Gastroesophageal sphincter (tissue), 4 donors: ENCODE data around the gene DNAJC12. TPM values are rescaled to one million over a fixed set of nuclear protein-coding genes. Genes with fewer than 3 reads are reported as not detected.
"Not testable (repeated sequence)": the region's sequence is repeated elsewhere in the genome, so short reads cannot be mapped to it uniquely, and the experiment has no call there.

Experiments used
- ATAC-seq: fragments of 150-250 bp; one replicate; pipeline ENCODE4 v1.9.1; 2016; ENCODE audit warnings: mild to moderate bottlenecking, moderate library complexity
- H3K27ac ChIP-seq, 4 donors: fragments of 200-600 bp; sonication (generic) in 3 of 4; 1 replicate in 3 of 4; 2 replicates in 1 of 4; pipeline ENCODE4 v1.5.1; 2016 to 2019
- H3K27me3 ChIP-seq: fragments of 200-600 bp; sonication (generic); one replicate; pipeline ENCODE4 v1.5.1; 2019
- H3K36me3 ChIP-seq, 2 donors: fragments of 200-600 bp; sonication (generic); one replicate each; pipeline ENCODE4 v1.5.1; 2019; ENCODE audit warnings: control low read depth in 1 of 2
- H3K4me1 ChIP-seq, 3 donors: fragments of 200-600 bp; sonication (generic); 1 replicate in 2 of 3; 2 replicates in 1 of 3; pipeline ENCODE4 v1.5.1; 2016 to 2019; ENCODE audit warnings: control low read depth in 2 of 3
- H3K4me3 ChIP-seq, 2 donors: fragments of 200-600 bp; sonication (generic); one replicate each; pipeline ENCODE4 v1.5.1; 2019; ENCODE audit warnings: mild to moderate bottlenecking in 1 of 2, moderate library complexity in 1 of 2
- H3K9me3 ChIP-seq, 3 donors: fragments of 200-600 bp; sonication (generic); one replicate each; pipeline ENCODE4 v1.5.1; 2017 to 2019; ENCODE audit warnings: control low read depth in 2 of 3
- EP300 ChIP-seq: sonication (generic); formaldehyde crosslinking; IDR thresholded peaks from one replicate; pipeline ENCODE4 v1.6.1; 2017; ENCODE audit warnings: antibody characterized with exemption, mild to moderate bottlenecking
- POLR2A ChIP-seq, 2 donors: fragments of 450-650 bp; IDR thresholded peaks; one replicate each; pipeline ENCODE4 v1.6.1; 2017; ENCODE audit warnings: antibody characterized with exemption in 2 of 2, mild to moderate bottlenecking in 2 of 2, moderate library complexity in 1 of 2
- POLR2AphosphoS5 ChIP-seq: sonication (generic); formaldehyde crosslinking; IDR thresholded peaks from one replicate; pipeline ENCODE4 v1.6.1; 2017; ENCODE audit warnings: antibody characterized with exemption
- WGBS, 2 donors: methylation state at CpG; one replicate each; pipeline ENCODE4 v1.1.5; 2018; ENCODE audit warnings: low coverage in 1 of 2; 5-methylcytosine and 5-hydroxymethylcytosine counted together
- total RNA-seq, 4 donors: library from RNA; depleted of rRNA; stranded (reverse); fragments of >200 nt; gene quantifications; one replicate each; pipeline ENCODE4 v1.1.0, GENCODE V29; 2016
- TF ChIP-seq, protein P1 (sequence below), 4 experiments: fragments of 200-600 bp in 2 of 4; fragments of 450-650 bp in 2 of 4; sonication (generic) in 1 of 4; IDR thresholded peaks; one replicate each; pipeline ENCODE4 v1.5.1; 2017 to 2019; ENCODE audit warnings: antibody characterized with exemption in 4 of 4, mild to moderate bottlenecking in 2 of 4, moderate library complexity in 2 of 4

The DNAJC12 gene
- total RNA-seq, 4 donors from 2014 or later, result 2.5 to 4.6 (median 3.3) TPM

DNA sequence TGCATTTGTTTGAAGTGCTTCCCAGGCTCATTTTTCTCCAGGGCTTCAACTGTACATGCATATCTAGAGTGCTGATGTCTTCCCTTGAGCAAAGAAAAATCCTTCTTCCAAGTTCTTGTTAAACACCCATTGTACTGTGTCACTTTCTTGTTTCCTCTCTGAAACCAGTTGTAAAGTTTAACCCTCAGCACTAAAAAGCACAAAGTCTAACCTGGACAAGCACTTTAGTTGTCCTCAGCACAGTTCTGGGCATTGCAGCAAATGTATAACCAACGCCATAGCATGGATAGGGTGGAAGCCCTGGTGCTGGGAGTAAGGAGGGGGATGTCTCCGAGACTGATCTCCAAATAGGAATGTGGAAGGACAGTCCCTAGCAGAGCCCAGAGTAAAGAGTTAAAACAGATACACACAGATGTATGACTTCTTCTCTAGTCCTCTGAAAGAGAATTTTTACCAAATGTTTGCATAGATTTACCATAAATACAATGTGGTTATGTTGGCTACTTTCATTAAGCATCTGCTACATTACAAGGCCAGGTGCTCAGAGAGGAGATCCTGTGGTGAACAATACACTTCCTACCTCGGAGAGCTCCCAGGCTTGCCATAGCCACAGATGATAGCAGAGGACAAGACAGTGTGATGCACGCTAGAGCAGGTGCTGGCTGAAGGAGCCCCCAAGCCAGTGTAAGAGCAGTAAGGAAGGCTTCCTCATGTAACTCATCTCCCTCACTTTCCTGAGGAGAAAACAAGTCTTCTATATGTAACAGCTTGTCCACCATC lies 57.0 kb downstream of the DNAJC12 start:
- H3K4me1 ChIP-seq, result peaks cover 0 to 12% (median 0%) of the 10 kb centered on the region in 3 donors
- no peak overlapping the region for H3K4me3 ChIP-seq
- TF ChIP-seq EP300 (no peak), POLR2A (IDR thresholded peaks at IDR 0.05) (no peak), POLR2AphosphoS5 (no peak)
- TF ChIP-seq, protein P1, sequence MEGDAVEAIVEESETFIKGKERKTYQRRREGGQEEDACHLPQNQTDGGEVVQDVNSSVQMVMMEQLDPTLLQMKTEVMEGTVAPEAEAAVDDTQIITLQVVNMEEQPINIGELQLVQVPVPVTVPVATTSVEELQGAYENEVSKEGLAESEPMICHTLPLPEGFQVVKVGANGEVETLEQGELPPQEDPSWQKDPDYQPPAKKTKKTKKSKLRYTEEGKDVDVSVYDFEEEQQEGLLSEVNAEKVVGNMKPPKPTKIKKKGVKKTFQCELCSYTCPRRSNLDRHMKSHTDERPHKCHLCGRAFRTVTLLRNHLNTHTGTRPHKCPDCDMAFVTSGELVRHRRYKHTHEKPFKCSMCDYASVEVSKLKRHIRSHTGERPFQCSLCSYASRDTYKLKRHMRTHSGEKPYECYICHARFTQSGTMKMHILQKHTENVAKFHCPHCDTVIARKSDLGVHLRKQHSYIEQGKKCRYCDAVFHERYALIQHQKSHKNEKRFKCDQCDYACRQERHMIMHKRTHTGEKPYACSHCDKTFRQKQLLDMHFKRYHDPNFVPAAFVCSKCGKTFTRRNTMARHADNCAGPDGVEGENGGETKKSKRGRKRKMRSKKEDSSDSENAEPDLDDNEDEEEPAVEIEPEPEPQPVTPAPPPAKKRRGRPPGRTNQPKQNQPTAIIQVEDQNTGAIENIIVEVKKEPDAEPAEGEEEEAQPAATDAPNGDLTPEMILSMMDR (IDR thresholded peaks at IDR 0.05), result no peak
- no peaks in the 10 kb centered on the region for H3K36me3 ChIP-seq
- H3K9me3 ChIP-seq, result no peaks in the 10 kb centered on the region
- no peaks in the 10 kb centered on the region for H3K27me3 ChIP-seq
- no peak for ATAC-seq
- WGBS, 2 donors, result 28 to 40% methylated on average over 2 of the region's 4 CpGs
- no peak overlapping the region for H3K27ac ChIP-seq

DNA sequence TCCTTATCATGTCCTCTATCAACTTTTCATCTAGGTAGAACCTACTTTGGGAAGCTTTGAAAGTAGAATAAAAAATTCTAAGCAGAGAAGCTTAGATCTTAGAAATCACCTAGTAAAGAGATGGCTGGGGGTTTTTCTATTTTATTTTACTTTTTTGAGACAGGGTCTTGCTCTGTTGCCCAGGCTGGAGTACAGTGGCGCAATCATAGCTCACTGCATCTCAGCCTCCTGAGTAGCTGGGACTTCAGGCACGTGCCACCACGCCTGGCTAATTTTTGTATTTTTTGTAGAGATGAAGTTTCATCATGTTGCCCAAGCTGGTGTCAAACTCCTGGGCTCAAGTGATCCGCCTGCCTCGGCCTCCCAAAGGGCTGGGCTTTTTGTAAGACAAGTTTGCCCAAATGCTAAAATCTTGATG lies 57.8 kb downstream of the DNAJC12 start:
- H3K4me3 ChIP-seq, ATAC-seq, H3K27me3 ChIP-seq, H3K36me3 ChIP-seq, H3K27ac ChIP-seq, H3K9me3 ChIP-seq: not testable (repeated sequence)
- WGBS, 2 donors, result 32 to 70% methylated on average over 2 to 5 of the region's 5 CpGs
- peaks cover 0 to 12% (median 0%) of the 10 kb centered on the region in 3 donors for H3K4me1 ChIP-seq

DNA sequence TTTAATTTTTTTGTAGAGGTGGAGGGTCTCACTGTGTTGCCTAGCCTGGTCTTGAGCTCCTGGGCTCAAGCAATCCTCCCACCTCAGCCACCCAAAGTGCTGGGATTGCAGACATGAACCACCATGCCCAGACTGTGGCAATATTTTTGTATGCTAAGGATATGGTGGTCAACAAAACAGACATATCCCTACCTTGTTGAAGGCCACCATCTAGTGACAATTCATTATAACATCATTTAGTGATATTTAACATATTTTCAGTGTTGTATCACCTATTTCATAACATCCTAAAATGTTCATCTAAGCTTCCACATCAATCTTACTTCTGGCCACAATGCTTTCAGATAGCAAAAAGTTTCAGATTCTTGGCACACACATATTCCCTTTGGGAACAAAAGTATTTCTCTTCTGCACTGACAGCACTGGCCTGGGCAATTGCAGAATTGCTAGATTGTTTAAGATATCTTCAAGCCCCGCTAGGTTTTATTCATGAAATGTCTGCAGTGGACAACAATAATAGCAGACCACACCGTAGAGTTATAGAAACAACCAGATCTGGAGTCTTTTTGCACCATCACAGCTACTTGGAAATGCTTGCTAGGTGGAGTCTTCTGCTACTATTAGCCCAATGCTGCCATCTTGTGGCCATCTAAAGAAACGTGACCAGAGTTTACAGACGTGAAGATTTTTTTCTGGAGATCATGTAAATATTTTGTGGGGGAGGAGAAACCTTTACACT lies 58.4 kb downstream of the DNAJC12 start:
- H3K9me3 ChIP-seq, result no peaks in the 10 kb centered on the region
- TF ChIP-seq POLR2AphosphoS5, result no peak
- TF ChIP-seq POLR2A (IDR thresholded peaks at IDR 0.05), result no peak
- TF ChIP-seq, protein P1 (IDR thresholded peaks at IDR 0.05), result peak; percentile 75 to 87 (median 84)
- TF ChIP-seq EP300, result no peak
- H3K27ac ChIP-seq, result no peak overlapping the region
- H3K27me3 ChIP-seq, result no peaks in the 10 kb centered on the region
- H3K4me3 ChIP-seq, result no peak overlapping the region
- WGBS, 2 donors, result 0 to 2% methylated on average over 4 of the region's 4 CpGs
- H3K4me1 ChIP-seq, result peaks cover 0 to 12% (median 0%) of the 10 kb centered on the region in 3 donors
- no peaks in the 10 kb centered on the region for H3K36me3 ChIP-seq
- ATAC-seq, result peak; percentile 74

DNA sequence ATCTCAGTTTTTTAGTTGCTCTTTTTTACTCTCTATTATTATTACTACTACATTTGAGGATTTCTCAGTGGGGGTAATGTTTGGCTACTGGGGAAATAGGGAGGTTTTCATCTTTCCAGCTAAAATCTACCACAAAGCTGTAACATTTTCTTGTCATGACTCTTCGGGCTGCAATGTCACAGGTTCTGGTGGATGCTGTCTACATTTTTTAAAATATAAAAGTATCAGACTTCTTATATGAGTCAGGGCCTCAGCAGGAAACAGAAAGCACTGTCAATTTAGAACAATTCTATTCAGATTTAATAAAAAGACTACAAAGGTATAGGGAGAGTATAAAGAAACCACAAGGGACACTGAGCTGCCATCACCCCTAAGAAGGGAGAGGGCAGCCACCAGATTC lies 61.6 kb downstream of the DNAJC12 start:
- no peaks in the 10 kb centered on the region for H3K27me3 ChIP-seq
- no peak overlapping the region for H3K4me3 ChIP-seq
- no peak for ATAC-seq
- TF ChIP-seq EP300 (no peak), POLR2A (IDR thresholded peaks at IDR 0.05) (no peak), POLR2AphosphoS5 (no peak)
- TF ChIP-seq, protein P1 (IDR thresholded peaks at IDR 0.05), result no peak
- 89 to 90% methylated on average over 1 of the region's 1 CpG for WGBS, 2 donors
- H3K4me1 ChIP-seq, result peaks cover 0 to 12% (median 0%) of the 10 kb centered on the region in 3 donors
- no peak overlapping the region for H3K27ac ChIP-seq
- no peaks in the 10 kb centered on the region for H3K36me3 ChIP-seq
- H3K9me3 ChIP-seq, result no peaks in the 10 kb centered on the region

DNA sequence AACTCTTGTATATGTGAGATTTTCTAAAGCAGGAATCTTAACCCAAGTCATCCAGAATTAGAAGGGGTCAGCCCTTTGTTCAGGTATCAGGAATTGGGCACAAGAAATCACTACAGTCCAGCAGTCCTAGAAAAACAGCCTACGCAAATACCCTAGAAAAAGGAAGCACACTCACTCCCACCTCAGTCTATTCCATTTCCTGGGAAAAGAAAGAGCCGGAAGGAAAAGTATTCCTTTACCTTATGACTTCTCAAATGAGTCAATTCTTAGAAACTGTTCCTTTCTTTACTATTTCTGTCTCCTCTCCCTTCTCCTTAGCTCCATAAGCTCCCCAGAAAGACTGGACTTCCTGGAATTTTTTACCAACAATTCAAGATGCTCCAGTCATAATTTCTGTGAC lies 62.7 kb downstream of the DNAJC12 start:
- H3K36me3 ChIP-seq, result no peaks in the 10 kb centered on the region
- H3K27me3 ChIP-seq, result no peaks in the 10 kb centered on the region
- H3K27ac ChIP-seq, result no peak overlapping the region
- H3K9me3 ChIP-seq, result no peaks in the 10 kb centered on the region
- peaks cover 0 to 11% (median 0%) of the 10 kb centered on the region in 3 donors for H3K4me1 ChIP-seq
- no peak for ATAC-seq
- WGBS, 2 donors, result 64 to 83% methylated on average over 1 to 2 of the region's 2 CpGs
- H3K4me3 ChIP-seq, result no peak overlapping the region
- TF ChIP-seq, protein P1 (IDR thresholded peaks at IDR 0.05), result no peak
- TF ChIP-seq EP300, result no peak
- TF ChIP-seq POLR2A (IDR thresholded peaks at IDR 0.05), result no peak
- TF ChIP-seq POLR2AphosphoS5, result no peak
